ENCODE measurements around the gene HEPACAM.

- TF ChIP-seq CTCF (IDR thresholded peaks at IDR 0.05) (no peak), POLR2AphosphoS5 (IDR thresholded peaks at IDR 0.05) (no peak)
Observed at GRCh38 chr11:124882339-124883071, 53.3 kb downstream of the HEPACAM start.
